ENCODE data around the gene CEP128.

DNA sequence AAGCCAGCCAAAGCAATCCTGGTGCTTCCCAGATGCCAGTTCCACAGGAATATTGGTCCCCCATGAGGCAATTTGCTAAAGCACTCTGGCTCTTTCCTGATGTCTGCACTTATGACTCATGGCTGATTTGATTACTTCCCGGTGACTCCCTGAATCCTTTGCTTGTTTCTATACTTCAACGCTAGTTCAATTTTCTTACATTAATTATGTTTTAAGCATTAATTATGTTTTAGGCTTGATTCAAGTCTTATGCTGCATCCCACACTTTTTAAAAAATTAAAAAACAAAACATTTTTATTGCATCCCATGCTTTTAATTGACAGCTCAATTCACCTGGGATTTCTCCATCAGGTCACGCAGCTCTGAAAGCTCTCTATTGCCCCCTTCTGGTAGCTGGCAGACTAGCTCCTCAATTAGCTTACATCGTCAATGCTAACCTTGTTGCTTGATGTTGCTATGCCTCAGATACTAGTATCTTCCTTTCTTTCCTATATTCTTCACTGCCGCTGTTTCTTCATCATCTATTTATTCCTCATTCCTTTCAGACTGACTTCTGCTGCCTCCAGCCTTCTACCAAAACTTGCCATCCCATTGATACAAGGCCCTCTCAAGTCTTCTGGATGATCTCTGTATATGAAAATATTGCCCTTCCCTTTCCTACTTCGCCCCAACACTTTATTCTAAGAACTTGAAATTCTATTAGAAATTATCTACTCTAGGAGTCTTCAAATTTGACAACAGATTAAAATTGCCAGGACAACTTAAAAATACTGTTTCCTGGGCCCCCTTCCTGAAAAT is 45.9 kb upstream of the CEP128 start:
- TF ChIP-seq GATA2 (IDR thresholded peaks at IDR 0.05; ENCODE audit: low read depth, low read length) (no peak), GATA3 (IDR thresholded peaks at IDR 0.05; ENCODE audit: low read depth, low read length) (no peak)

Data from SH-SY5Y (cell line).